GM19193 (cell line): ENCODE results near the gene SH3TC1.

ENCODE experiments used
- POLR2A ChIP-seq: IDR thresholded peaks from 4 replicates; pipeline ENCODE4 v1.6.1; 2011; ENCODE audit not compliant: insufficient read depth, insufficient read length; ENCODE audit errors: extremely low read depth

SH3TC1 gene

GRCh38 chr4:8182858-8183725, 16.0 kb upstream of the SH3TC1 start:
- no peak for TF ChIP-seq POLR2A

- no peak for TF ChIP-seq POLR2A
Measured at GRCh38 chr4:8184061-8184460, 15.0 kb upstream of the SH3TC1 start.

GRCh38 chr4:8185295-8185694, 13.8 kb upstream of the SH3TC1 start:
- TF ChIP-seq POLR2A: no peak

GRCh38 chr4:8185930-8186329, 13.2 kb upstream of the SH3TC1 start:
- TF ChIP-seq POLR2A: no peak

- no peak for TF ChIP-seq POLR2A
Measured at GRCh38 chr4:8188085-8188484, 11.0 kb upstream of the SH3TC1 start.

- TF ChIP-seq POLR2A: no peak
Measured at GRCh38 chr4:8188743-8189550, 10.1 kb upstream of the SH3TC1 start.

GRCh38 chr4:8189551-8190466, 9.3 kb upstream of the SH3TC1 start:
- no peak for TF ChIP-seq POLR2A

GRCh38 chr4:8191136-8191747, 7.8 kb upstream of the SH3TC1 start:
- no peak for TF ChIP-seq POLR2A

- no peak for TF ChIP-seq POLR2A
Measured at GRCh38 chr4:8192748-8193738, 6.0 kb upstream of the SH3TC1 start.

GRCh38 chr4:8194306-8195242, 4.5 kb upstream of the SH3TC1 start:
- no peak for TF ChIP-seq POLR2A

GRCh38 chr4:8195431-8195830, 3.7 kb upstream of the SH3TC1 start:
- TF ChIP-seq POLR2A: no peak

- TF ChIP-seq POLR2A: no peak
Measured at GRCh38 chr4:8195841-8196458, 3.1 kb upstream of the SH3TC1 start.
